ENCODE measurements around the gene ITGAV. TPM values are rescaled to one million over a fixed set of nuclear protein-coding genes. Genes with fewer than 3 reads are reported as not detected.

Gene ITGAV
- total RNA-seq, 1 donor from 2014 or later, result 72.8 TPM

DNA sequence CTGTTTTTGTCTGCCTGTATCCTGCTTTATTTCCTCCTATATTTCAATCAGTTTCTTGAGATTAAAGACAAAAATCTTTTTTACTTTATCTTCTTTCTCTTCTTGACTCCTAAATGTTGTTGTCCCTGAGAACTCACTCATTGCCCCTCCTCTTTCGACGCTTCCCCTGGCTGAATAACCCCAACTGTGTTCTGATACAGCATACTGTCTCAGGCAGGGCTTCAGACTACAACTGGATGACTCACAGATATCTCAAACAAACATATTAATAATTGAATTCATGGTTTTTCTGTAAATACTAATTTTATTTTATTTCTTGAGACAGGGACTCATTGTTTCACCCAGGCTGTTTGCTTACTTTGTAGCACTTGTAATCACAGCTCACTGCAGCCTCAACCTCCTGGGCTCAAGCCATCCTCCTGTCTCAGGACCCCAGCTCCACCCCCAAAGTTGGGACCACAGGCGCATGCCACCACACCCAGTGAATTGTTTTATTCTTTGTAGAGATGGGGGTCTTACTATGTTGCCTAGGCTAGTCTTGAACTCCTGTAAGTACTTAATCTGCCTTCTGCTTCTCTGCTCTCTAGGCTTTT lies 9.4 kb downstream of the ITGAV start:
- no peak overlapping the region for H3K4me3 Mint-ChIP-seq
- Histone ChIP-seq H3K36me3 (no peaks in the 10 kb centered on the region), H3K27ac (peak overlapping the region; percentile 9), H3F3A (ENCODE audit: low read depth) (peaks cover 32% of the 10 kb centered on the region), H3K4me3 (no peak overlapping the region), H3K9me3 (ENCODE audit: low read depth) (no peaks in the 10 kb centered on the region), H3K4me2 (peak overlapping the region; percentile 36), H2AFZ (replicated peaks) (no peak overlapping the region), H3K79me2 (ENCODE audit: low read depth) (peaks cover 66% of the 10 kb centered on the region), H4K20me1 (ENCODE audit: low read depth) (peaks cover 9% of the 10 kb centered on the region), H3K9ac (no peak overlapping the region), H3K4me1 (peaks cover 69% of the 10 kb centered on the region), H3K27me3 (no peaks in the 10 kb centered on the region)
- no peak for TF ChIP-seq EZH2 (IDR thresholded peaks at IDR 0.05)
- TF ChIP-seq EZH2phosphoT487 (IDR thresholded peaks at IDR 0.05), result no peak
- TF ChIP-seq, protein P1, sequence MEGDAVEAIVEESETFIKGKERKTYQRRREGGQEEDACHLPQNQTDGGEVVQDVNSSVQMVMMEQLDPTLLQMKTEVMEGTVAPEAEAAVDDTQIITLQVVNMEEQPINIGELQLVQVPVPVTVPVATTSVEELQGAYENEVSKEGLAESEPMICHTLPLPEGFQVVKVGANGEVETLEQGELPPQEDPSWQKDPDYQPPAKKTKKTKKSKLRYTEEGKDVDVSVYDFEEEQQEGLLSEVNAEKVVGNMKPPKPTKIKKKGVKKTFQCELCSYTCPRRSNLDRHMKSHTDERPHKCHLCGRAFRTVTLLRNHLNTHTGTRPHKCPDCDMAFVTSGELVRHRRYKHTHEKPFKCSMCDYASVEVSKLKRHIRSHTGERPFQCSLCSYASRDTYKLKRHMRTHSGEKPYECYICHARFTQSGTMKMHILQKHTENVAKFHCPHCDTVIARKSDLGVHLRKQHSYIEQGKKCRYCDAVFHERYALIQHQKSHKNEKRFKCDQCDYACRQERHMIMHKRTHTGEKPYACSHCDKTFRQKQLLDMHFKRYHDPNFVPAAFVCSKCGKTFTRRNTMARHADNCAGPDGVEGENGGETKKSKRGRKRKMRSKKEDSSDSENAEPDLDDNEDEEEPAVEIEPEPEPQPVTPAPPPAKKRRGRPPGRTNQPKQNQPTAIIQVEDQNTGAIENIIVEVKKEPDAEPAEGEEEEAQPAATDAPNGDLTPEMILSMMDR (IDR thresholded peaks at IDR 0.05), result no peak
- no peaks in the 10 kb centered on the region for H3K9me3 Mint-ChIP-seq
- DNase-seq (ENCODE audit: low spot score), result no peak
- peaks cover 31% of the 10 kb centered on the region for H3K4me1 Mint-ChIP-seq
- peaks cover 4% of the 10 kb centered on the region for H3K36me3 Mint-ChIP-seq
- H3K27ac Mint-ChIP-seq, result no peak overlapping the region
- no peaks in the 10 kb centered on the region for H3K27me3 Mint-ChIP-seq (ENCODE audit: insufficient read depth, low read depth)

DNA sequence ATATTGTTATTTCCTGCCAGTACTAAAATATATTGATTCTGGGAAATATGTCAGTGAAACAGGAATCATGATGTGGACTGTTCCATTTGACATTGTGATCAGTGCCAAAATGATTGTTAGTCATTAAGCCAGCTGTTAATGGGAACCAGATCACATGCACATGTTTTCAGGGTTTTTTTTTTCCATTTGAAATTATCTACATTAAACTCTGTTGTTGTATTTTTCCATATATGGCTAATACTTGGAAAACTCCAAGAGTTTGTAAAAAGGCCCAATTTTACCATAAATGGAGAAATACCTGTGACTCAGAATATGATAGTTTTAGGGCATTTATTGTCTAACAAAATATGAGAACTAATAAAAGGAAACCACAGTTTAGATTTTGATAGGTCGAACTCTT lies 13.4 kb downstream of the ITGAV start:
- TF ChIP-seq, protein P1 (IDR thresholded peaks at IDR 0.05), result no peak
- no peak for TF ChIP-seq EZH2phosphoT487 (IDR thresholded peaks at IDR 0.05)
- Mint-ChIP-seq H3K27me3 (ENCODE audit: insufficient read depth, low read depth) (no peaks in the 10 kb centered on the region), H3K9me3 (no peaks in the 10 kb centered on the region), H3K4me1 (peaks cover 25% of the 10 kb centered on the region), H3K36me3 (peaks cover 14% of the 10 kb centered on the region), H3K4me3 (no peak overlapping the region), H3K27ac (no peak overlapping the region)
- H3F3A ChIP-seq (ENCODE audit: low read depth), result peaks cover 7% of the 10 kb centered on the region
- H3K9ac ChIP-seq, result no peak overlapping the region
- no peak for DNase-seq (ENCODE audit: low spot score)
- no peaks in the 10 kb centered on the region for H3K9me3 ChIP-seq (ENCODE audit: low read depth)
- H3K27ac ChIP-seq, result no peak overlapping the region
- no peak overlapping the region for H3K4me2 ChIP-seq
- peaks cover 47% of the 10 kb centered on the region for H3K4me1 ChIP-seq
- H3K4me3 ChIP-seq, result no peak overlapping the region
- no peaks in the 10 kb centered on the region for H3K27me3 ChIP-seq
- no peak overlapping the region for H2AFZ ChIP-seq (replicated peaks)
- peaks cover 4% of the 10 kb centered on the region for H4K20me1 ChIP-seq (ENCODE audit: low read depth)
- peaks cover 33% of the 10 kb centered on the region for H3K79me2 ChIP-seq (ENCODE audit: low read depth)
- no peaks in the 10 kb centered on the region for H3K36me3 ChIP-seq

DNA sequence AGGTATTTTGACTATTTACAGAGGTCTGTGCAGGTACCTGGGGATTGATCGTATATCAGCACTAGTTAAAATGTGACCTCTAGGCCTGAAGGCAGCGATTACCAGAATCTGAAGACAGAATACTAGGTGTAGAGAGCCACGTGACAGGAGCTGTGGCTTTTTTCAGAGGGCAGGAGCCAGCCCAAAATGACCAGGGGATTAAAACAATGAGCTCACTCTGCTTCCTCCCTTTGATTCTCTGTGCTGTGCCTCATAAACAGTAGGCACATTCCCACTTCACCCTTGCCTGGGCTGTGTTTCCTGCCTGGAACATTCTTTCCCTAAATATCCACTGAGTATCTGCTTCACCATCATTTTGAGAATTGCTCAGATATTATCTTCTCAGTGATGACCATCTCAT lies 15.2 kb downstream of the ITGAV start:
- peaks cover 16% of the 10 kb centered on the region for H3K4me1 Mint-ChIP-seq
- peak overlapping the region; percentile 61 for H3K27ac Mint-ChIP-seq
- no peak overlapping the region for H2AFZ ChIP-seq (replicated peaks)
- peaks cover 3% of the 10 kb centered on the region for H3F3A ChIP-seq (ENCODE audit: low read depth)
- H3K9ac ChIP-seq, result no peak overlapping the region
- peaks cover 4% of the 10 kb centered on the region for H4K20me1 ChIP-seq (ENCODE audit: low read depth)
- H3K27me3 Mint-ChIP-seq (ENCODE audit: insufficient read depth, low read depth), result no peaks in the 10 kb centered on the region
- H3K4me2 ChIP-seq, result peak overlapping the region; percentile 17
- H3K36me3 ChIP-seq, result no peaks in the 10 kb centered on the region
- no peak overlapping the region for H3K27ac ChIP-seq
- no peak overlapping the region for H3K4me3 Mint-ChIP-seq
- H3K9me3 Mint-ChIP-seq, result no peaks in the 10 kb centered on the region
- no peak overlapping the region for H3K4me3 ChIP-seq
- H3K9me3 ChIP-seq (ENCODE audit: low read depth), result no peaks in the 10 kb centered on the region
- peaks cover 27% of the 10 kb centered on the region for H3K79me2 ChIP-seq (ENCODE audit: low read depth)
- peaks cover 44% of the 10 kb centered on the region for H3K4me1 ChIP-seq
- H3K27me3 ChIP-seq, result no peaks in the 10 kb centered on the region
- TF ChIP-seq, protein P1 (IDR thresholded peaks at IDR 0.05), result no peak
- TF ChIP-seq EZH2phosphoT487 (IDR thresholded peaks at IDR 0.05) (no peak), EZH2 (IDR thresholded peaks at IDR 0.05) (no peak)
- peaks cover 22% of the 10 kb centered on the region for H3K36me3 Mint-ChIP-seq
- DNase-seq (ENCODE audit: low spot score), result peak; percentile 35
